Activated CD4-positive, alpha-beta T cell treated with anti-CD3 and anti-CD28 coated beads, Interleukin-2, amount 10 ng/mL, durations not matched to agents 24 days and 14 days (primary cell): ENCODE data around the gene TNFSF9. TPM values are rescaled to one million over a fixed set of nuclear protein-coding genes. Genes with fewer than 3 reads are reported as not detected.
"Not testable (repeated sequence)": the region's sequence is repeated elsewhere in the genome, so short reads cannot be mapped to it uniquely, and the experiment has no call there.

Source experiments
- DNase-seq: peaks from one replicate; pipeline ENCODE4 v3.0.0; 2022
- H3K27ac Mint-ChIP-seq: one replicate; pipeline ENCODE4 v1.8.0; 2022; ENCODE audit warnings: mild to moderate bottlenecking, mixed read lengths
- H3K27me3 Mint-ChIP-seq: one replicate; pipeline ENCODE4 v1.8.0; 2022; ENCODE audit warnings: mixed read lengths
- H3K36me3 Mint-ChIP-seq: one replicate; pipeline ENCODE4 v1.8.0; 2022; ENCODE audit warnings: low read depth, mild to moderate bottlenecking, mixed read lengths
- H3K4me1 Mint-ChIP-seq: one replicate; pipeline ENCODE4 v1.8.0; 2021; ENCODE audit warnings: mixed read lengths
- H3K4me3 Mint-ChIP-seq: one replicate; pipeline ENCODE4 v1.8.0; 2022; ENCODE audit warnings: mild to moderate bottlenecking, moderate library complexity, mixed read lengths
- H3K9me3 Mint-ChIP-seq: one replicate; pipeline ENCODE4 v1.8.0; 2021; ENCODE audit warnings: mixed read lengths
- intact Hi-C: fragments of 100-400 bp; cut with micrococcal nuclease; formaldehyde crosslinking; loops from one replicate; pipeline ENCODE4 v1.15.1; 2023
- total RNA-seq: library from RNA; stranded (reverse); gene quantifications from 2 replicates; pipeline ENCODE4 v1.2.3, GENCODE V29; 2022

Gene TNFSF9
- total RNA-seq, 1 donor from 2014 or later, result 6.4 TPM

- no peaks in the 10 kb centered on the region for H3K9me3 Mint-ChIP-seq
- peaks cover 3% of the 10 kb centered on the region for H3K4me1 Mint-ChIP-seq
- peak; percentile 79 for DNase-seq
- H3K4me3 Mint-ChIP-seq, result no peak overlapping the region
- intact Hi-C loops, result no loop called here
- peaks cover 2% of the 10 kb centered on the region for H3K27me3 Mint-ChIP-seq
- H3K36me3 Mint-ChIP-seq, result peaks cover 4% of the 10 kb centered on the region
- no peak overlapping the region for H3K27ac Mint-ChIP-seq
These were observed 46.8 kb downstream of the TNFSF9 start for GRCh38 chr19:6577476-6578125.

GRCh38 chr19:6579450-6580178, 48.8 kb downstream of the TNFSF9 start:
- H3K27ac Mint-ChIP-seq, result no peak overlapping the region
- H3K4me1 Mint-ChIP-seq, result peaks cover 5% of the 10 kb centered on the region
- DNase-seq, result no peak
- H3K9me3 Mint-ChIP-seq, result no peaks in the 10 kb centered on the region
- H3K27me3 Mint-ChIP-seq, result peaks cover 2% of the 10 kb centered on the region
- intact Hi-C loops, result no loop called here
- peaks cover 9% of the 10 kb centered on the region for H3K36me3 Mint-ChIP-seq
- no peak overlapping the region for H3K4me3 Mint-ChIP-seq

DNA sequence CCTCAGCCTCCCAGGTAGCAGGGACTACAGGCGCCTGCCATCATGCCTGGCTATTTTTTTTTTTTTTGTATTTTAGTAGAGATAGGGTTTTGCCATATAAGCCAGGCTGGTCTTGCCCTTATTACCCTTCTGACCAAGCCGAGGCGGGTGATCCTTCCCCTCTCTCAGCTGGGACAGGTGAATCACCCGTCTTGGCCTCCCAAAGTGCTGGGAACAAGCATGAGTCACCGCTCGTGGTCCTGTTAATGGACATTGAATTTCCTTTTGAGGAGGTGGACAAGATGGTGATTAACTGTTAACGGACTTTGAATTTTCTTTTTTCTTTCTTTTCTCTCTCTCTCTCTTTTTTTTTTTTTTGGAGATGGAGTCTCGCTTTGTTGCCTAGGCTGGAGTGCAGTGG, 49.5 kb downstream of the TNFSF9 start:
- H3K4me1 Mint-ChIP-seq, result peaks cover 5% of the 10 kb centered on the region
- no peak overlapping the region for H3K27ac Mint-ChIP-seq
- H3K36me3 Mint-ChIP-seq, result peaks cover 9% of the 10 kb centered on the region
- DNase-seq, result no peak
- H3K27me3 Mint-ChIP-seq, result peaks cover 2% of the 10 kb centered on the region
- H3K4me3 Mint-ChIP-seq, result no peak overlapping the region
- intact Hi-C loops, result no loop called here
- no peaks in the 10 kb centered on the region for H3K9me3 Mint-ChIP-seq

DNA sequence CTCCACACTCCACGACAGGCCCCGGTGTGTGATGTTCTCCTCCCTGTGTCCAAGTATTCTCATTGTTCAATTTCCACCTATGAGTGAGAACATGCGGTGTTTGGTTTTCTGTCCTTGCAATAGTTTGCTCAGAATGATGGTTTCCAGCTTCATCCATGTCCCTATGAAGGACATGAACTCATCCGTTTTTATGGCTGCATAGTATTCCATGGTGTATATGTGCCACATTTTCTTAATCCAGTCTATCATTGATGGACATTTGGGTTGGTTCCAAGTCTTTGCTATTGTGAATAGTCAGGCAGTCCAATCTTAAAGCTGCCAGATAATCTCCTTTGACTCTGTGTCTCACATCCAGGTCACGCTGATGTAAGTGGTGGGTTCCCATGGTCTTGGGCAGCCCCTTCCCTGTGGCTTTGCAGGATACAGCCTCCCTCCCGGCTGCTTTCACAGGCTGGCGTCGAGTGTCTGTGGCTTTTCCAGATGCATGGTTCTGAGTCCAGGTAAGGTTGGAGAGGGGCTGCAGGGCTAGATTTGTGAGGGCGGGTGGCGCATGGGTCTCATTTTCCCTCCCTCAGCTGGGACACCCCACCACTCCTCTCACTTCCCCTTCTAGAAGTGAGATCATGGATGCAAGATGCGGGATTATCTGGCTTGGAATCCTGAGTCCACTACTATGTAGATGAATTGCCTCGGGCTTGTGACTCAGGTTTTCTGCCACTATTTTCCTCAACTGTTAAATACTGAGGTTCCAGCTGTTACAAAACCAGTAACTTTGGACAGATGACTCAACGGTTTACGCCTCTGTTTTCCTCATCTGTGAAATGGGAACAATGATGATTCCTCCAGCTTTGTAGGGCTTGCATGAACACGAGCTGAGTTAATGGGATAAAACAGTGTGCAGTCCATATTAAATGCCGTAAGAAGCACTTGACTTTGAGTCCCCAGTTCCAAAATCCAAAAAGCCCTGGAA, 52.0 kb downstream of the TNFSF9 start:
- H3K4me1 Mint-ChIP-seq, result peaks cover 19% of the 10 kb centered on the region
- intact Hi-C loops, result not testable (repeated sequence)

More for the DNA sequence above, 52.0 kb downstream of the TNFSF9 start:
- not testable (repeated sequence) for DNase-seq, H3K27ac Mint-ChIP-seq, H3K4me3 Mint-ChIP-seq, H3K9me3 Mint-ChIP-seq
- peaks cover 16% of the 10 kb centered on the region for H3K27me3 Mint-ChIP-seq
- peaks cover 20% of the 10 kb centered on the region for H3K36me3 Mint-ChIP-seq

Other genes with a start within 250 kb of the TNFSF9 start
- 0.28 TPM in 1 of 2 replicates, not detected in the other for gene ACER1, start 197.4 kb upstream of the TNFSF9 start, total RNA-seq
- 190 and 192 TPM in 2 replicates for gene CLPP, start 169.5 kb upstream of the TNFSF9 start, total RNA-seq
- gene ALKBH7, start 158.2 kb upstream of the TNFSF9 start, total RNA-seq, result 23.9 and 25.0 TPM in 2 replicates
- gene PSPN, start 155.1 kb upstream of the TNFSF9 start, total RNA-seq, result 1.5 and 1.8 TPM in 2 replicates
- 60.7 and 63.5 TPM in 2 replicates for gene GTF2F1, start 137.9 kb upstream of the TNFSF9 start, total RNA-seq
- 435 and 461 TPM in 2 replicates for gene KHSRP, start 106.2 kb upstream of the TNFSF9 start, total RNA-seq
- gene SLC25A41, start 97.3 kb upstream of the TNFSF9 start, total RNA-seq, result 0.19 and 0.24 TPM in 2 replicates
- 21.0 and 22.0 TPM in 2 replicates for gene SLC25A23, start 71.2 kb upstream of the TNFSF9 start, total RNA-seq
- gene CRB3, start 66.8 kb upstream of the TNFSF9 start, total RNA-seq, result 0.26 and 0.33 TPM in 2 replicates
- 63.7 and 67.6 TPM in 2 replicates for gene DENND1C, start 49.2 kb upstream of the TNFSF9 start, total RNA-seq
- gene TUBB4A, start 28.7 kb upstream of the TNFSF9 start, total RNA-seq, result 2.8 and 3.3 TPM in 2 replicates
- 46.8 and 47.4 TPM in 2 replicates for gene CD70, start 60.1 kb downstream of the TNFSF9 start, total RNA-seq
- 172 and 173 TPM in 2 replicates for gene TNFSF14, start 139.1 kb downstream of the TNFSF9 start, total RNA-seq
- 4.8 and 5.3 TPM in 2 replicates for gene C3, start 189.6 kb downstream of the TNFSF9 start, total RNA-seq
- 97.7 and 107 TPM in 2 replicates for gene GPR108, start 206.6 kb downstream of the TNFSF9 start, total RNA-seq
- gene TRIP10, start 208.7 kb downstream of the TNFSF9 start, total RNA-seq, result 66.3 and 67.7 TPM in 2 replicates
- gene SH2D3A, start 236.4 kb downstream of the TNFSF9 start, total RNA-seq, result 9.8 and 11.0 TPM in 2 replicates
- 75.3 and 78.9 TPM in 2 replicates for gene VAV1, start 241.7 kb downstream of the TNFSF9 start, total RNA-seq